Daoy (cell line): Measurements from ENCODE around the gene WDR7. TPM values are rescaled to one million over a fixed set of nuclear protein-coding genes. Genes with fewer than 3 reads are reported as not detected.

Experiments used
- DNase-seq: peaks from one replicate; pipeline ENCODE4 v3.0.0-alpha.2; 2015; ENCODE audit warnings: low read depth
- total RNA-seq: library from RNA; depleted of rRNA; stranded (reverse); fragments of >200 nt; shearing (Covaris generic); gene quantifications from 2 replicates; pipeline ENCODE4 v1.2.3, GENCODE V29; 2014

WDR7 gene
- total RNA-seq, 1 experiment from 2014 or later: 5.8 TPM

- DNase-seq: no peak
These were observed 153.2 kb downstream of the WDR7 start for GRCh38 chr18:56804395-56804794.

GRCh38 chr18:56807901-56808300, 156.7 kb downstream of the WDR7 start:
- DNase-seq: no peak

DNA sequence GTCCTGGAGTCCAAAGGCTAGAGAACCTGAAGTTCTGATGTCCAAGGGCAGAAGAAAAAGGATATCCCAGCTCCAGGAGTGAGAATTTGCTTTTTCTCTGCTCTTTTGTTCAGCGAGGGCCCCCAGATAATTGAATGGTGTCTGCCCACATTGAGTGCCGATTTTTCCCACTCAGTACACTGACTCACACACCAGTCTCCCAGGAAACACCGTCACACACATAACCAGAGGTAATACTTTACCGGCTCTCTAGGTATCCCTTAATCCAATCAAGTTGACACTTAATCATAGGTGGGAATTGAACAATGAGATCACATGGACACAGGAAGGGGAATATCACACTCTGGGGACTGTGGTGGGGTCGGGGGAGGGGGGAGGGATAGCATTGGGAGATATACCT, 161.5 kb downstream of the WDR7 start:
- no peak for DNase-seq

- no peak for DNase-seq
These were observed 164.8 kb downstream of the WDR7 start for GRCh38 chr18:56815926-56816325.

DNA sequence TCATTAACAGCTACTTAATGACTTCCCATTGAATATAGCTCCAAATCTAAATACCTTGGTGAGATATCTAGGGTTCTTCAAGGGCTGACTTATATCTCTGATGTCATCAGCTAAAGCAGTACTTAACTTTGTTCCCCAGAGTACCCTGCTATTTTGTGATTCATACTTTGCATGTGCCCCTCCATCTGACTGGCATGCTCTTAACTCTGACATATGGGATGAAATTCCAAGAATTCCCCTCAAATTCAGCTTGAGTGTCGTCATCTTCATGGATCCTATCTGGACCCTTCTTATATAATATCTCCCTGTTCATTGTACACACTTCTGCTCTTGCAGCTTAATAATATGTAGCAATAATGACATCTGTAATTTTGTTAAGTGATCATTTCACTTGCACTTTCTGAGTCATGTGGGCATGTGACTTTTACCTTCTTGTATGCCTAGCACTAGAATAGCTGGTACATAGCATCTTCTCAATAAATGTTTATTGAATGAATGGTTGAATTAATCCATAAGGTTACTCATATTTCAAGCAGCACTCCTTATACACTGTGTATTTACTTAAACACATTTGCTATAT, 172.9 kb downstream of the WDR7 start:
- no peak for DNase-seq

- no peak for DNase-seq
These were observed 174.2 kb downstream of the WDR7 start for GRCh38 chr18:56825321-56825720.

DNA sequence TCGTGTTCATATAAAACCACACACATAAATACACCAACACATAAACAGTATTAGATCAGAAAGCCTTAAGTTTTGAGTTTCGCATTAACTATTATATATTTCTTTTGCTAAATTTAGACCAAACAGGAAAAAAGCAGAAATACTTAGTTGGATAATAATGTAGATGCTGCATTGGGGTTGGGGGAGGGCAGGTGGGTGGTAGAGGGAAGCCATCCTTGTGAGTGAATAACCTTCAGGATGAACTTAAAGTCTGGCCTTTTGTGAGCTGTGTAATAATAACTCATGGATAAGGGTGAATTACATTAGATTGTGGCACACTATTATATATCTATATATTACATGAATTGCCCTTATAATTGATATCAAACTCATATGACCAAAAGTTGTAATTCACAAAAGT, 174.7 kb downstream of the WDR7 start:
- DNase-seq: no peak

- DNase-seq: no peak
These were observed 180.8 kb downstream of the WDR7 start for GRCh38 chr18:56831988-56832387.

GRCh38 chr18:56835331-56835730, 184.2 kb downstream of the WDR7 start:
- DNase-seq: no peak

DNA sequence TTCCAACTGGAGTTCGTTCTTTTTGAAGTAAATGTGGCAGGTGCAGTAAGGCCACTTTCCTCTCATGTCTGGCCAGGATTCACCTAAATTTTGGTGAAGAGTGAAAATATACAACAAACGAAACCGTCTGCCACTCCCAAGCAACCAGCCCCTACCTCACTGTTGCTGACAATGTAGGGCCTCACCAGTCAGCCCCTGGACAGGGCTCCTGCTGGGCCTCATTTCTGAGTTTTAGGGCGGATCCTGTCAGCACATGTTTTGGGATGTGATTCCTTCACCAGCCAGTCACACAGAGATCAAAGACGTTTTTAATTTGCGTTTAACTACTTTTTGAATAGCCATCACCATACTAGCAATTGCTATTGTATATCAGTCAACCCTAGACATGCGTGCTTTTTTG, 185.0 kb downstream of the WDR7 start:
- no peak for DNase-seq

- no peak for DNase-seq
These were observed 190.7 kb downstream of the WDR7 start for GRCh38 chr18:56841836-56842235.

- DNase-seq: no peak
These were observed 192.1 kb downstream of the WDR7 start for GRCh38 chr18:56843241-56843640.

DNA sequence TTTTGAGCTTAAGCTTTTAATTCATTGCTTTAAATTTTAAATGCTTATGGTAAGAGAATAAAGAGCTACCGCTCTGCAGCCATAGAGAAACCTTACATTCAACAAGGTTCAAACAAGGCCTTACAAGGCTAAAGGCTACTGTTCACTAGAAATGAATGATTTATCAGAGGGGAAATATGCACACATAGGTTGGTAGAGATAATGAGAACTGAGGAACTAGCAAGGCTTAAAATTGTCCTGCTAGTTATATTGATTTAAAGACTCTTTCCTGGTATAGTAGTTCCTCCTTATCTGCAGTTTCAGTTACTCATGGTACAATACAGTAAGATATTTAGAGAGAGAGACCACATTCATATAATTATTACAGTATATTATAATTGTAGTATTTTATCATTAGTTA, 193.4 kb downstream of the WDR7 start:
- no peak for DNase-seq

GRCh38 chr18:56851774-56852173, 200.6 kb downstream of the WDR7 start:
- DNase-seq: no peak

DNA sequence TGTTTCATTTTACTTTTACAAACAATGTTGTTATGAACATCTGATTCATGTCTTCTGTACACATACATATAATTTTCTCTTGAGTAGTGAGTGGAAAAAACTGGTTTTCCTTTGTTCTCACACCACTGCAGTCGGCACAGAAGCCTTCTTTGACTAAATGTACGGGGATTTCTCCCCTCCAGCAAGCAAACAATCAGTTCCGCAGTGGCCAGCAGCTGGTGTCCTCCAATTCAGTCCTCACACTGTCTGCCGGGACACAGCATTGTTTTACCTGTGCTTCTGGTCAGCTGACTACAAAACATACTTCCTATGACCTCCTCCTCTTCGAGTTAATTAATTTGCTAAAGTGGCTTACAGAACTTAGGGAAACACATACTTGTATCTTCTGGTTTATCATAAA, 202.8 kb downstream of the WDR7 start:
- DNase-seq: no peak

DNA sequence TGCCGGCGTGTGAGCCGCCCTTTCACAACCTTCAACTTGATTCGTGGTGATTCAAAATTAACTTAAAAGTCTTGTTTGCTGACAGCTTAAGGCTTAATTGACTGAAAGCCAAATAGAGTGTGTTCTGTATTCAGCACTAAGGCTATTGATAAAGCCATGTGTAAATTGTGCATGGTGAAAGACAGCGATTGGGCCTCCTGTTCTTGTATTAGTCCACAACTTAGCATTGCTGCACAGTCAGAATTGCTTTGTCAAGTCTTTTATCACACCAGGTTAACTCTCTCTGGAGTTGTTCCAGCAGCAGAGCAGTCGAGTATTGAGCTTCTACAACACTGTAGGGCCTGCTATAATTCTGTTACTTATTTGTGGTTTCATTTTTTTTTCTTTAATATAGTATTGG, 210.1 kb downstream of the WDR7 start:
- DNase-seq: no peak

- peak; percentile 5 for DNase-seq
These were observed 218.1 kb downstream of the WDR7 start for GRCh38 chr18:56869189-56869777.

- DNase-seq: no peak
These were observed 219.8 kb downstream of the WDR7 start for GRCh38 chr18:56870982-56871381.

DNA sequence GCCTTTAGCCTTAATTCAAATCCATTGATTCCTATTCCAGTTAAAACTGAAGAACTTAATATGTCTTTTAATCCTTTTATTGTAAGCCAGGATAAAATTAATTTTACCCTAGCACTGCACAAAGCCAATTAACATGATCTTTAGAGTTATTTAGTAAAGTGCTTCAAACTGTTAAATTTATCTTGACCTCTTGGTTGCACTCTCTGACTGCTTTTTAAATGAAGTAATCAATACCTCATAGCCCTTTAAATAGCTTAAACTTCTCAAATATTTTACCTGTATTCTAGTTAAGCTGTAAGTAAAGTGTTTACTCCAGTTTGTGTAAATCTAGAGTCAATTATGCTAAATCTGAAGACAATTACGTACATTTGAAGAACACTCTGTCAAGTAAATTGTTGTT, 221.0 kb downstream of the WDR7 start:
- no peak for DNase-seq

DNA sequence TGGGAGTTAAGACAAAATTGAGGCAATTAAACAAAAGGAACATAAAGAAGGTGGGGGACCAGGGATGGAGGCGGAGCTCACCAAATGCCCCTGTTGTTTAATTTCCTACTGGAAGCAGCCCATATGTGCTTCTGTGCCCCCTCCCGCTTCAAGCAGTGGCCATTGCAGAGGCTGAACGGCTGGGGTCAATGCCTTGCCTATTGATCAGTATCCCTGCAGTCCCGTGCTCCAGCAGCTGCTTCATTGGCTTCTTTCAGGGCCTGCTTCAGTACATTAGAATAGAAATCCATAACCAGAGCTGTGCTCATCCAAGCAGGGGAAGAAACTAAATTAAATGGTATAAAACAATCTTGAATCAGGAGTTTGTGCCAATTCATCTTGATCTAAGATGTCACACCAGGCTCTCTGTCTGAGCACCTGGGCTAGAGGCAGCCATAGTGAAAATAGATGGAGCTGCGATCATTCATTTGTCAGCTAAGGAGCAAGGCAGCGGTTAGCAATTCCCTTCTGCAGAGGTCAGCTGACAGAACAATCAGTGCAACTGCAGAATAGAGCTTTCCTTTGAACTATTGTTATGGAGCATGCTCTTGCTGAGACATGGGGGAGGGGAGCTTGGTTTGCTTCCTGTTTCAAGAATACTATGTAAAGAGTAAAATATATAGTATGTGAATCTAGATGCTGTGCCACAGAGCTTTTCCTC, 222.4 kb downstream of the WDR7 start:
- no peak for DNase-seq

DNA sequence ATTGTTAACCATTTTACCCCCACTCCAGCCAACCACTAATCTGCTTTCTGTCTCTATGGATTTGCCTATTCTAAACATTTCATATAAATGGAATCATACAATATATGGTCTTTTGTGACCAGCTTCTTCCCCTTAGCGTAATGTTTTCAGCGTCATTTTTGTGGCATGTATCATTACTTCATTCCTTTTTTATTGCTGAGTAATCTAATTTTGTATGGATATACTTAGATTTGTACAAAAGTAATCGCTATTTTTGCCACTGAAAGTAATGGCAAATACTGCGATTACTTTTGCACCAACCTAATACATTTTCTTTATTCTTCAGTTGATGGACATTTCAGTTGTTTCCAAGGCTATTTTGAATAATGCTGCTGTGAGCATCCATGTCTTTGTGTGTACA, 227.6 kb downstream of the WDR7 start:
- no peak for DNase-seq

- no peak for DNase-seq
These were observed 233.4 kb downstream of the WDR7 start for GRCh38 chr18:56884511-56884910.

DNA sequence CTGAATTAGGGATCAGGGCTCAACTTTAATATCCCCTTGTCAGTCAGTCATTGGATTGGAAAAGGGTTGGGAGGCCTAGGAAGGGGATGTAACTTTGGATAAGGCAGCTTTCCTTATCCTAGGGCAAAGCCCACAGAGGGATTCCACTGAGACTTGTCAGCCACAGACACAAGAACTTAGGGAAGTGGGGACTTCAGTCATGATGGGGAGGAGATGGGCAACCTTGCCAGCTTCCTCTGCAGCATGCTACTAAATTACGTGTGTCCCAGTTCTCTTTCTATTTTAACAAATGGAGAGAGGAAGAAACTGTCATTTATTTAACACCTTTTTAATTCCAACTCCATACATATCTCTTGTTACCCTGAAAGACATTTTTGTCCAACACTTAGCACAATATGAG, 237.8 kb downstream of the WDR7 start:
- DNase-seq: no peak

GRCh38 chr18:56889621-56890020, 238.5 kb downstream of the WDR7 start:
- DNase-seq: no peak
